Activated CD8-positive, alpha-beta T cell treated with anti-CD3 and anti-CD28 coated beads, Interleukin-2, amount 10 ng/mL, durations not matched to agents 7 days and 5 days (primary cell): Measurements from ENCODE around the gene NECAP2. TPM values are rescaled to one million over a fixed set of nuclear protein-coding genes. Genes with fewer than 3 reads are reported as not detected.
"Not testable (repeated sequence)": the region's sequence is repeated elsewhere in the genome, so short reads cannot be mapped to it uniquely, and the experiment has no call there.

ENCODE experiments used
- ATAC-seq: fragments of 150-1000 bp; cut with Tn5 transposase; one replicate; pipeline ENCODE4 v1.10.0; 2021; ENCODE audit warnings: moderate library complexity
- CTCF ChIA-PET: fragments of 350-600 bp; sonication (Branson Sonifier 250); formaldehyde crosslinking; loops from one replicate; lab custom pipeline; 2021; ENCODE audit warnings: antibody characterized with exemption; lab: Charles Lee
- POLR2A ChIA-PET: fragments of 350-600 bp; sonication (Branson Sonifier 250); formaldehyde crosslinking; loops from one replicate; lab custom pipeline; 2021; ENCODE audit warnings: antibody characterized with exemption; lab: Charles Lee
- DNase-seq: peaks from one replicate; pipeline ENCODE4 v3.0.0-alpha.2; 2020
- H3K27ac Mint-ChIP-seq: one replicate; pipeline ENCODE4 v1.8.0; 2021; ENCODE audit warnings: mild to moderate bottlenecking, mixed read lengths
- H3K27me3 Mint-ChIP-seq: one replicate; pipeline ENCODE4 v1.8.0; 2021; ENCODE audit warnings: low read depth, mixed read lengths
- H3K36me3 Mint-ChIP-seq: one replicate; pipeline ENCODE4 v1.8.0; 2021; ENCODE audit warnings: low read depth, mixed read lengths
- H3K4me1 Mint-ChIP-seq: one replicate; pipeline ENCODE4 v1.8.0; 2021; ENCODE audit warnings: low read depth, mixed read lengths
- H3K4me3 Mint-ChIP-seq: one replicate; pipeline ENCODE4 v1.8.0; 2021; ENCODE audit warnings: mild to moderate bottlenecking, mixed read lengths
- H3K9me3 Mint-ChIP-seq: one replicate; pipeline ENCODE4 v1.8.0; 2022; ENCODE audit warnings: mixed read lengths; ENCODE audit not compliant: insufficient read depth
- total RNA-seq, 2 experiments: library from RNA; stranded (reverse); gene quantifications; one replicate each; pipeline ENCODE4 v1.2.3, GENCODE V29; 2021

NECAP2 gene
- total RNA-seq, 2 experiments from 2014 or later: 93.8 to 94.3 TPM

DNA sequence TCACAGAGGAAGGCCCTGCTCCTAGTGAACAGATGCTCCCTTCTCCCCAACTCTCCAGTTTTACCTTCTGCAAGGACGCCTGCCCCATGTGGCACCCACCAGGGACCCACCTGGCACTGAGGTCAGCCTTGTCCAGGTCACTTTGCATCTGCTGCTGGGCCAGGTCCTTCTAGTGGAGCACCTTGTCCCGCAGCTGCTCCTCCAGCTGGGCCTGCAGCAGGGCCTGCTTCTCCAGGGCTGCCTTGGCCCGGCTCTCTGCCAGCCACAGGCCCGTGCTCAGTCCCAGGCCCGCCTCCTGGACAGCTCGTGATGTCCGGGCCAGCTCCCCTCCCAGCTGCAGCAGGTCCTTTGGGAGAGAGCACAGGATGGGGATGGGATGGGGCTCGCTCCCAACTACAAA, 45.8 kb downstream of the NECAP2 start:
- H3K9me3 Mint-ChIP-seq, ATAC-seq, POLR2A ChIA-PET, H3K36me3 Mint-ChIP-seq, H3K4me3 Mint-ChIP-seq, H3K27me3 Mint-ChIP-seq, H3K27ac Mint-ChIP-seq, DNase-seq, H3K4me1 Mint-ChIP-seq: not testable (repeated sequence)
- CTCF ChIA-PET: interaction anchor here (1.6 kb wide), 1 partner anchor 46 kb away, joined by 4 read pairs; the partner anchor contains the start of gene NECAP2

DNA sequence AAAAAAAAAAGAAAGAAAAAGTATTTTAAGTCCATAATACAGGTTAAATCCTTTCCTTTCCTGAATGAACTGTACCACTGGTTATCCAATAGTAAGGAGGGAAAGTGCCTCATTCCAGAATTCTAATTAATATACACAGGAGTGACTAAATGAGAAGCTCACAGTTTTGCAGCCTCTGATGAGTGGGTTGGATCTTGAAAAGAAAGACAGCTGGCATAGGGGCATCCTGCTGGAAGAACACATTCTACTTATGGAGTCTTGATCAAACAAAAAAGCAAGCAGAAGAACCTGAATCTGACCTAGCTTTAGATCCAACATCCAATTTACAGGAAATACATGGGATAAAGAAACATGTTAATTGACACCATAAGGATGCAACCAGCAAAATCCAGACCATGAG, 46.5 kb downstream of the NECAP2 start:
- H3K36me3 Mint-ChIP-seq, H3K9me3 Mint-ChIP-seq, CTCF ChIA-PET, DNase-seq, POLR2A ChIA-PET, H3K4me3 Mint-ChIP-seq, ATAC-seq, H3K27me3 Mint-ChIP-seq, H3K4me1 Mint-ChIP-seq, H3K27ac Mint-ChIP-seq: not testable (repeated sequence)

DNA sequence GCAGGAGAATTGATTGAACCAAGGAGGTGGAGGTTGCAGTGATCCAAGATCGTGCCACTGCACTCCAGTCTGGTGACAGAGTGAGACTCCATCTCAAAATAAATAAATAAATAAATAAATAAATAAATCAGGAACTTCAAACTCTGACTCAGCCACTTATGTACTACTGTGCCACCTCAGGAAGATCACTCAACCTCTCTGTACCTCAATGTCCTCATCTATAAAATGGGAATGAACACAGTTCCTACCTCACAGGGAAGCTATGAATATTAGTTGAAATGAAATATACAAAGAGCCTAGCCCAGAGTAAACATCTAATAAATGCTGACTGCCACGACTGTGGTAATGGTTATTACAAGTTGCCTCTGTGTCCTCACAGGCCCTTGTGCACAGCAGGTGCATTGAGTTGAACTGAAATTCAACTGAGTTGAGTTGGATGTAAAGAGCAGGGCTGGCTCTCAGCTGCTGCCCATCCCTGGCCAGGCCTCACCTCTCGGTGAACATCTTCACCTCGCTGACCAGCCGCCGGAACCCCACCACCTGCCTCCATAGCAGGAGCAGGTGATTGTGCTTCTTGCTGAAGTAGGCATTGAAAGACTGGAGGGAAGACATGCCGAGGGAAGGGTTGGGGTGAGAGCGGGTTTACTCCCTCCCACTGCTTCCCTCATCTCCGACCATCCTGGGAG, 48.8 kb downstream of the NECAP2 start:
- CTCF ChIA-PET, H3K4me3 Mint-ChIP-seq, H3K9me3 Mint-ChIP-seq, H3K4me1 Mint-ChIP-seq, H3K36me3 Mint-ChIP-seq, DNase-seq, H3K27me3 Mint-ChIP-seq, H3K27ac Mint-ChIP-seq, ATAC-seq: not testable (repeated sequence)
- POLR2A ChIA-PET: interaction anchor here (0.6 kb wide), 1 partner anchor 24 kb away, joined by 3 read pairs; no protein-coding TSS in a partner anchor

DNA sequence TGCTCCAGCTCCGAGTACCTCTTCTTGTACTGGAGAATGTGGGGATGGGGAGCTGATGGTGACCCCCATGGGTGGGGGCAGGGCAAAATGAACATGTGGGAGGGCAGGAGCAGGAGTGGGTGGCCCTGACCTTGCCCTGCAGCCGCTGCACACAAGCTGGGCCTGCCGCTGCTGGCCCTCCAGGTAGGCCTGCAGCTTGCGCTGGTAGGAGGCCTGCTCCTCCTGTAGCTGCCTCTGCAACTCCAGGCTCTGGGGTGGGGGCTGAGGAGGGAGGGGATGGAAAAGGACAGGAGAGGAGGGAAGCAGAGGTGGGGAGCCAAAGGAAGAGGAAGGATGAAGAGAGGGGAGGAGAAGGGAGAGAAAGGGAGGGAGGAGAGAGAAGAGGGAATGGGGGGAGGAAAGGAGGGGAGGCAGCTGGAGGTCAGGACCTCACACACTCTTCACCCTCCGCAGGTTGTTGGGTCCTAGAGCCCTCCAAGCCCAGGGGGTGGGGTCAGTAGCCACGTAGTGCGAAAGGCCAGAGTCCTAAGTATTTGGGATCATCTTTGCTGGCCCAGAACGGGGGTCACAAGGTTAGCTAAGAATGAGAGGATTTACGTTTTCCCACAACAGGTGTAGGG, 50.6 kb downstream of the NECAP2 start:
- Mint-ChIP-seq H3K4me3 (no peak overlapping the region), H3K27me3 (no peaks in the 10 kb centered on the region)
- POLR2A ChIA-PET: interaction anchor here (0.5 to 1.0 kb wide), 2 partner anchors 22 to 33 kb away, joined by 3 read pairs; no protein-coding TSS in a partner anchor

DNA sequence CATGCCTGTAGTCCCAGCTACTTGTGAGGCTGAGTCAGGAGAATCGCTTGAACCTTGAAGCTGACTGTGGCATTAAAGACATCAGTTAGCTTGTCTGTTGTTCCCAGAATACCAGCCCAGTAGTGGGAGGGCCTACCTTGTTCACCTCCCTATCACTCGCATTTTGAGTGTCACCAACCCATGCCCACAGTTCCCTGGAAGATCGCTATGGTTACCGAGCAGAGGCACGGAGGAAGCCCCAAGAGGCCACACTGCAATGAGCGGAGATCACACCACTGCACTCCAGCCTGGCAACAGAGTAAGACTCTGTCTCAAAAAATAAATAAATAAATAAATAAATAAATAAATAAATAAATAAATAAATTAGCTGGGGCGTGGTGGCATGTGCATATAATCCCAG, 52.4 kb downstream of the NECAP2 start:
- H3K27ac Mint-ChIP-seq, ATAC-seq, H3K36me3 Mint-ChIP-seq, H3K4me3 Mint-ChIP-seq, POLR2A ChIA-PET, CTCF ChIA-PET, H3K27me3 Mint-ChIP-seq, H3K9me3 Mint-ChIP-seq, DNase-seq, H3K4me1 Mint-ChIP-seq: not testable (repeated sequence)

More for the DNA sequence above, 50.6 kb downstream of the NECAP2 start:
- Mint-ChIP-seq H3K9me3 (no peaks in the 10 kb centered on the region), H3K36me3 (no peaks in the 10 kb centered on the region), H3K4me1 (peaks cover 3% of the 10 kb centered on the region), H3K27ac (no peak overlapping the region)
- CTCF ChIA-PET: no interaction called here
- no peak for ATAC-seq
- DNase-seq: no peak

DNA sequence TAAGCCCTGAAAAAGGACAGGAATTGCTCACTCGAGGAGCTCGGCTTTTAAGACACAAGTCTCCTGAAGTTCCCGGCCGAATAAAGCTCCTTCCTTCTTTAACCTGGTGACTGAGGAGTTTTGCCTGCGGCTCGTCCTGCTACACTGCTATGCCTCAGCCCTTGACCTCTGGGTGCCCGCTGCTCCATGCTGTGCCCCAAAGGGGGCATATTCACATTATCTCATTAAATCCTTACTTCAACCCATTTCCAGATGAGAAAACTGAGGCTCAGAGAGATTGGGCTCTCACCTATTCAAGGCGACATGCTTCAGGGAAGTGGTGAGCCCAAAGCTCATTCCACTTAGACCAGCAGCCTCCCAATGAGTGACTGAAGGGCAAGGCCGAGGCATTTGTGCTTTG, 53.2 kb downstream of the NECAP2 start:
- H3K27ac Mint-ChIP-seq, DNase-seq, CTCF ChIA-PET: not testable (repeated sequence)

DNA sequence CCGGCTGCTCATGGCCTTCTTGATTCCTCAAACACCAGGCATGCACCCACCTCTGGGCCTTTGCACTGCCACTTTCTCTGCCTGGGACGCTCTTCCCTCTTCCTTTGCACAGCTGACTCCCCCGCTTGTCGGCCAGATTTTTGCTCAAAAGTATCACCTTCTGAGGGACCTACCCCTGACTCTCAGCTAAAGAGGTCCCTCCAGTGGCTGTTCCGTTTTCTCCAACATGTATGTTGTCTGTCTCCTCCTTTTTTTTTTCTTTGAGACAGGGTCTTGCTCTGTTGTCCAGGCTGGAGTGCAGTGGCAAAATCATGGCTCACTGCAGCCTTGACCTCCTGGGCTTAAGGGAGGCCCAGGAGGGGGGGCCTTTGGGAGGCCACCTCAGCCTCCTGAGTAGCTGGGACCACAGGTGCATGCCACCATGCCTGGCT, 57.0 kb downstream of the NECAP2 start:
- POLR2A ChIA-PET: interaction anchor here (0.7 kb wide), 2 partner anchors 53 to 57 kb away, joined by 4 to 5 read pairs; partner anchors contain the start of gene NECAP2

More for the DNA sequence above, 53.2 kb downstream of the NECAP2 start:
- POLR2A ChIA-PET, H3K36me3 Mint-ChIP-seq, H3K4me3 Mint-ChIP-seq, H3K9me3 Mint-ChIP-seq, H3K27me3 Mint-ChIP-seq, ATAC-seq: not testable (repeated sequence)
- peaks cover 11% of the 10 kb centered on the region for H3K4me1 Mint-ChIP-seq

DNA sequence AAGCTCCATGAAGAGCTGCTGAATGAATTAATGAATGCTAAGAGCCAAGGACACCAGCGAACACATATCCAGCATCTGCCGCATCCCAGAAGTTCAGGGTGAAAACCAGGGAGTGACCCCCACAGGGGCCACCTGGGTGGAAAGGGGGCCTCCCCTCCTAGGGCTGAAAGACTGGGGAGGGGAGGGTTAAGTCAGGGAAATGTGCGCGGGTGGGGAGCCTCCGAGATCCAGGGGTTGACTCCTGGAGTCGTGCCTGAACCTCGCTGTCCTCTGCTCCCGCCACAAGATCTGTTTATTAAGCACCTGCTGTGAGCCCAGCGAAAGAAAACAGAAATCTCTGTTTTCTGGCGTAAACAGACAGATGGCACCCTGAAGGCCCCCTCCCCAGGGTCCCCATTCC, 57.5 kb downstream of the NECAP2 start:
- peak overlapping the region; percentile 61 for H3K27ac Mint-ChIP-seq
- H3K4me3 Mint-ChIP-seq: peak overlapping the region; percentile 74
- DNase-seq, H3K27me3 Mint-ChIP-seq, H3K36me3 Mint-ChIP-seq, POLR2A ChIA-PET, H3K9me3 Mint-ChIP-seq, ATAC-seq: not testable (repeated sequence)
- peaks cover 21% of the 10 kb centered on the region for H3K4me1 Mint-ChIP-seq
- CTCF ChIA-PET: interaction anchor here (0.8 kb wide), 1 partner anchor 58 kb away, joined by 3 read pairs; no protein-coding TSS in a partner anchor

More for the DNA sequence above, 57.0 kb downstream of the NECAP2 start:
- H3K27me3 Mint-ChIP-seq, H3K9me3 Mint-ChIP-seq, ATAC-seq, H3K36me3 Mint-ChIP-seq: not testable (repeated sequence)
- peak overlapping the region; percentile 2 for H3K27ac Mint-ChIP-seq
- DNase-seq: peak; percentile 39
- peak overlapping the region; percentile 74 for H3K4me3 Mint-ChIP-seq
- CTCF ChIA-PET: interaction anchor here (0.6 to 0.8 kb wide), 2 partner anchors 29 to 58 kb away, joined by 3 read pairs; no protein-coding TSS in a partner anchor
- peaks cover 24% of the 10 kb centered on the region for H3K4me1 Mint-ChIP-seq

DNA sequence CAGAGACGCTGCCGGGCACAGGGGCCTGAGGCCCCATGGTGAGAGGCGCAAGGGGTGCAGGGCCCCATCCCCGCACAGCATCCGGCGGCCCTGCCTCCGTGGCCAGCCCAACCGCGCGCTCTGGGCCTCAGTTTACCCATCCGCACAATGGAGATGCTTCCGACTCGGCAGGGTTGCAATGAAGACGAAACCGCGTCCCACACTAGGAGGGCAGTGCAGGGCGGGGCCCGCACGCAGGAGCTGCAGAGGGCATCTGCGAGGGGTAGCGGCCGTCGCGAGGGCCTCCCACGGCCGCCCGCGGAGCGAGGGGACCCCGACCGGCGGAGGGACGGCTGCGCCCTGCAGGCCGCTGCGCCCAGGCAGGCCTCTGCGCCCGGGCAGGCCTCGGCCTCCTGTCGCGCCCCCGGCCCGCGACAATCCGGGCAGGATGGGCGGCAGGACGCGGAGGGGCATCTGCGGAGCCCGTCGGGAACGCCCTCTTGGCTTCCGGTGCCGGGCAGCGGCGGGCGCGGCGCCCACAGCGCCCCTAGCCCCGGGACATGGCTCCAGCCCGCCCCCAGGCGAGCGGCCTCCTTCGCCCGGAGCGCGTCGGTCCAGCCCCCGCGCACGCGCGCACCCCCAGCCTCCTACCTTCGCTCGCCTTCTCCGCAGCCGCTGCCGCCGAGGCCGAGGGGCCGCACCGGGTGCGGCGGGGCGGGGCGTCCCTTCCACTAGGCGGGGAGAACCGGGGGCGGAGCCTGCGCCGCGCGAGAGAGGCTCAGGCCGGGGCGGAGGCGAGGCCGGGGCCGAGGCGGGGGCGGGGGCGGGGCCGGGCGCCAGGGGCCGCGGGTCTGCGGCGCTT, 58.3 kb downstream of the NECAP2 start:
- Mint-ChIP-seq H3K4me3 (peak overlapping the region; percentile 74), H3K36me3 (no peaks in the 10 kb centered on the region), H3K4me1 (peaks cover 21% of the 10 kb centered on the region), H3K27ac (no peak overlapping the region), H3K9me3 (no peaks in the 10 kb centered on the region), H3K27me3 (no peaks in the 10 kb centered on the region)
- ATAC-seq (peak; percentile 97), DNase-seq (peak; percentile 86)
- POLR2A ChIA-PET: no interaction called here
- CTCF ChIA-PET: interaction anchor here (0.8 kb wide), 1 partner anchor 59 kb away, joined by 3 read pairs; no protein-coding TSS in a partner anchor

DNA sequence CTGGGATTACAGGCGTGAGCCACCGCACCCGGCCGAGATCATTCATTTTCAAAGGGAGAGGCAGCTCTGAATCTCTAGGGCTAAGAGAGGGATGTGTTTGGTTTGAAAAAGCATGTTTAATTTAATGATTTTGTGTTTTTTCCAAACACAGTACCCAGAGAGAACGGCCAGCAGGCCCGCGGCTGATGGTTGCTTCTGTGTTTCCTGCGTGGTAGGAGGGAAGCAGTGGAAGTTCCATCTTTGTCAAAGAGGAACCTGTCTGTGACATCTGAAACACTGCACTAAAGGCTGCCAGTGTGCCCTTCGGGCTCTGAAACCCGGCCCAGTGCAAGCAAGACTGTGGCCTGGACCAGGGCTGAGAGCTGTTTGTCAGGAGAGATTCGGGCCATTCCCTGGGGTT, 59.9 kb downstream of the NECAP2 start:
- H3K9me3 Mint-ChIP-seq, H3K27me3 Mint-ChIP-seq, CTCF ChIA-PET, H3K27ac Mint-ChIP-seq, ATAC-seq, H3K36me3 Mint-ChIP-seq, DNase-seq: not testable (repeated sequence)
- H3K4me1 Mint-ChIP-seq: peaks cover 26% of the 10 kb centered on the region
- H3K4me3 Mint-ChIP-seq: peak overlapping the region; percentile 81
- POLR2A ChIA-PET: interaction anchor here (0.7 kb wide), 1 partner anchor 53 kb away, joined by 5 read pairs; no protein-coding TSS in a partner anchor

DNA sequence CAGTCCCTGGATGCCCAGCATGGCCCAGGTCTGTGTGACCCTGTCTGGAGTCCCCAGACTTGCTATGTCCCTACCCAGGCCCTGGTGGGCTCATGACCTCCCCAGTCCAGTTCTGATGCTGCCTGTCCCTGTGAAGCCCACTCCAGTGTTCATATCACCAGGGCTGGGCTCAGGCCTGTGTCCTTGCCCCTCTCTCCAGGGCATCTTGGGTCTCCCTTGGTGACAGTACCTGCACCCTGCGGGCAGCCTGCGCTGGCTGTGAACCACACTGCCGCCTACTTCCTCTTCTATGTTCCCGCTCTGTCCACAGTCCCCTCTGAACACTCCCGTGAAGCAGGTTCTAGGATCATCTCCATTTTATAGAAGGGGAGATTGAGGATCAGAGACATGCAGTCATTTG, 60.5 kb downstream of the NECAP2 start:
- CTCF ChIA-PET, H3K9me3 Mint-ChIP-seq, ATAC-seq, H3K27me3 Mint-ChIP-seq, H3K36me3 Mint-ChIP-seq, DNase-seq: not testable (repeated sequence)
- peak overlapping the region; percentile 12 for H3K4me3 Mint-ChIP-seq
- POLR2A ChIA-PET: interaction anchor here (0.9 kb wide), 1 partner anchor 13 kb away, joined by 3 read pairs; no protein-coding TSS in a partner anchor
- H3K4me1 Mint-ChIP-seq: peaks cover 26% of the 10 kb centered on the region
- H3K27ac Mint-ChIP-seq: peak overlapping the region; percentile 16
